DMS153 treated with DMSO at 0.1 percent for 48 hours (cell line): ENCODE data around the gene NUP62.

ENCODE experiments used
- DNase-seq: peaks from one replicate; lab custom pipeline; 2025; ENCODE audit not compliant: unreplicated experiment; lab: John Stamatoyannopoulos, UW

Gene NUP62

DNA sequence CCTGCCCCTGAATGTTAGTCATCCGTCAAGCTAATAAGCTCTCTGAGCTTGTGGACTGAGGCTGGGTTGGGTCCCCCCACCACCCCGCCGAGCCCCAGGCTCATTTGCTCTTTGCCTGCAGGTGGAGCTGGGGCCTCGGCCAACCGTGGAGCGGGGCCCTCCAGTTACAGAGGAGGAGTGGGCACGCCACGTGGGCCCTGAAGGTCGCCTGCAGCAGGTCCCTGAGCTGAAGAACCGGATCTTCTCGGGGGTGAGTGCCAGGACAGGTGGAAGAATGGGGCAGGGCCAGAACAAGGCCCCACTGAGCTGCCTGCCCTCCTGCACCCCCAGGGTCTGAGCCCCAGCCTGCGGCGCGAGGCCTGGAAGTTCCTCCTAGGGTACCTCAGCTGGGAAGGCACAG is 46.7 kb downstream of the NUP62 start:
- DNase-seq = no peak

- no peak for DNase-seq
Measured at GRCh38 chr19:49881672-49882394, 47.5 kb downstream of the NUP62 start.

GRCh38 chr19:49881186-49881585 is 48.1 kb downstream of the NUP62 start:
- DNase-seq = no peak

GRCh38 chr19:49880162-49880869 is 49.0 kb downstream of the NUP62 start:
- DNase-seq = no peak

- no peak for DNase-seq
Measured at GRCh38 chr19:49879243-49879963, 49.9 kb downstream of the NUP62 start.

GRCh38 chr19:49878744-49879070 is 50.6 kb downstream of the NUP62 start:
- no peak for DNase-seq

- peak; percentile 91 for DNase-seq
Measured at GRCh38 chr19:49877879-49878743, 51.2 kb downstream of the NUP62 start.

DNA sequence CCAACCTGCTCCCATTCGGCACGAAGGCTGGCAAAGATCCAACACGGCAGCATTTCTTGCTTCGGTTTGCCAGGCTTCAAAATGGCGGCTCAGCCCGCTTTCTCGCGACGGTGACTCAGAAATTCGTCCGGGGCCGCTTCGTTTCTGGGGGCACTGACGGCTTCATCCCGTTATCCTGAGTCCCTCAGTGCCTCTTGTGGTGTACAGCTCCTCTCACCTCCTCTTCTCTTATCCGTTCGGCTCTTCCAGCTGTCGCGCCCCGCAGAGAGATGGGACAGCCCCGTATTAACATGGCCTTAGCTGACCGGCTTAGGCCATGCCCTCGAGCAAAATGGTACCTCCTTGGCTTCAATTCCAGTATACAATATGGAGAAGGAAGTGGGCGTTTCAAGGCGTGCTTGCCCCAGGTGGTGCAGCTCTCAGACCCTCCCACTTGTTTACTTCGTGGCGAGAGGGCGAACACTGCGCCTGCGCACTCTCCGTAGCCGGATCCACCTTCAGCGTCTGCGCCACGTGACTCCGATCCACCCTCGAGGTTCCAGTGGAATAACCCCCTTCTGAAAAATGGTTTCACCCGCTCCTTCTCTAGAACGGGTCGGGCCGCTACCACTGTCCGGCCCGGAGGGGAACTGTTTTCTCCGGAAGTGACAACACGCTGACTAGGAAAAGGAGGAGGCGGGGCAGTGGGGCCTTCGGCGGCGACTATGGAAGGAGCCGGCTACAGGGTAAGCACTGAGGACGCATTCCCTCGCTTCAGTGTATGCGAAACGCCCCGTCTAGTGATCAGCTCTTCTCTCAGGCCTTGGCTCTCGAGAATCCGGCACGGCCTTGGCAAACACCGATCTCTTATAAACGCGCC is 52.1 kb downstream of the NUP62 start, which contains the start of the genes AKT1S1 and TBC1D17:
Gene AKT1S1 (minus strand): TSS at position 336 of the 859 bp plus-strand sequence. CDS start 4,060 bp downstream, outside the sequence.
Gene TBC1D17 (plus strand): TSS at position 683 of the 859 bp plus-strand sequence. CDS start 22 bp downstream, at position 705.
- peak; percentile 98 for DNase-seq

- peak; percentile 94 for DNase-seq
Measured at GRCh38 chr19:49876422-49877019, 52.8 kb downstream of the NUP62 start.

- DNase-seq = no peak
Measured at GRCh38 chr19:49875857-49876421, 53.4 kb downstream of the NUP62 start.

GRCh38 chr19:49875177-49875576 is 54.1 kb downstream of the NUP62 start:
- DNase-seq = no peak

DNA sequence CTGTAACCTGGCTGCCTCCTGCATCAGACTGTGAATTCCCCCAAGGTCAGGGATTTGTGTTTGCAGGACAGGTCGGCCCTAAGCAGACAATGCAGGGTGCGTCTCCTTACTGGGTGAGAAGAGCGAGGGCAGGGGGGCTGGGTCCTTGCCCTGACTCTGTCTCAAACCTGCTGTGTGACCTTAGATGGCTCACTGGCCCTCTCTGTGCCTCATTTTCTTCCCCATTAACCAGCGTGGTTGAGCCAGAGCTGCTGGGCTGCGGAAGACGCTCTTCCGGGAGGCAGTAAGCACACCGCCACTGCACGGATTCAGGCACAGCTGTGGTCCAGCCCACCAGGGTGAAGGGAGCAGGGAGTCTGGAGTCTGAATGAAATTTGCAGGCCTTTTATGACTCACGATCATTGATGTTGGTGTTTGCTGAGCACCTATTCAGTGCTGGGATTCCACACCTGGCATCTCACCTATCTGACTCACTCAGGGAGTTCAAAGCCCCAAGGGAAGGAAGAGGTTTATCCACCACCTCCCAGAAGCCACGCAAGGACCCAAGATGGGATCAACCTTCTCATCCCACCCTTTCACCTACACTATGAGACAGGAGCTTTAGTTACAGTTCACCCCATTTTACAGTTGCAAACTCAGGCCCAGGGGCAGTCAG is 54.7 kb downstream of the NUP62 start:
- DNase-seq = no peak

DNA sequence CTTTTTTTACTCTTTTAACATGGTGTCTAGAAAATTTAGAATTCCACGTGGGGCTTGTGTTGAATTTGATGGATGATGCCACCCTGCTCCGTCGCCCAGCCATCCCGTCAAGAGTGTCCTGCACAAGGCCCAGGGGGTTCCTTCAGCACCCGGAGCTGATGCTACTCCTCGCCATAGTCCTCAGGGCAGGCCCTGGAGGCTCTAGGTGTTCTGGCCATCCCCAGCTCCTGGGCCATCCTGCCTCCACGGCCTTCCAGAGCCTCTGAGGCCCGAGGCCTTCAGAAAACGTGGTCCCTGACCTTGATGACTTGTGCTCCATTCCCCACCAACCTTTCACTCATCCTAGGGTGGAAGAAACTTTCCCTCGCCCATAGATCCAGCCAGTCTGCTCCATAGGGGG is 55.5 kb downstream of the NUP62 start:
- DNase-seq = no peak

GRCh38 chr19:49873129-49873521 is 56.2 kb downstream of the NUP62 start:
- no peak for DNase-seq

GRCh38 chr19:49872245-49873128 is 56.8 kb downstream of the NUP62 start:
- no peak for DNase-seq

DNA sequence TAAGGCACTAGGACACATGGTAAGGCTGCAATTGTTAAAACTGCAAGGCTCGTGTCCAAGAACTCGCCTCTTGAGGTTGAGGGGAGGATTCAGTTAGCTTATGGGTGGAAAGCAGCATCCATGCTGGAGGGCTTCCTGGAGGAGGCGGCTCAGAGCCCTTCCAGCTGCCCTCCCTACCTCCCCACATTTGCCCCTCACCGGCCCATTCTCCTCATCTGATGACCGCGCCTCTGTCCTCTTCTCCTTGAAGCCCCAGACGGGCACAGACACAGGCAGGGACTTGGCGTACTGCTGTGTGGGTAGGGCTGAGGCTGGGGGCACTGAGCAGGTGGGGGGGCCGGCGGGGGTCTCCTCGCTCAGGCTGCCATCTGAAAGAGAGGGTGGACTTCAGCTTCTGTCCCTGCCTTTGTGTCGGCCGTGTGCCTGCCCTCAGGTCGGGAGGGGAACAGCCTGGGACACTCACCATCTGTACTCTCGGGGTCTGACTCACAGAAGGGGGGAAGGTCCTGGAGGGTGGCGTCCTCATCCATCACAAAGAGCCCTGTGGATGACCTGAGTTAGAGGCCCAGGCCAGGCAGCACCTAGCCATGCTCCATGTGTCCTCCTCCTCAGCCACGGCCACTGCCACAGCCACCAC is 57.8 kb downstream of the NUP62 start:
- no peak for DNase-seq

GRCh38 chr19:49870309-49870901 is 58.9 kb downstream of the NUP62 start:
- no peak for DNase-seq
